GM18526 (cell line): ENCODE measurements around the gene ZC3H7A.

Experiments
- POLR2A ChIP-seq: IDR thresholded peaks from 3 replicates; pipeline ENCODE4 v1.6.1; 2011; ENCODE audit not compliant: insufficient read length; ENCODE audit errors: extremely low read depth

Gene ZC3H7A

DNA sequence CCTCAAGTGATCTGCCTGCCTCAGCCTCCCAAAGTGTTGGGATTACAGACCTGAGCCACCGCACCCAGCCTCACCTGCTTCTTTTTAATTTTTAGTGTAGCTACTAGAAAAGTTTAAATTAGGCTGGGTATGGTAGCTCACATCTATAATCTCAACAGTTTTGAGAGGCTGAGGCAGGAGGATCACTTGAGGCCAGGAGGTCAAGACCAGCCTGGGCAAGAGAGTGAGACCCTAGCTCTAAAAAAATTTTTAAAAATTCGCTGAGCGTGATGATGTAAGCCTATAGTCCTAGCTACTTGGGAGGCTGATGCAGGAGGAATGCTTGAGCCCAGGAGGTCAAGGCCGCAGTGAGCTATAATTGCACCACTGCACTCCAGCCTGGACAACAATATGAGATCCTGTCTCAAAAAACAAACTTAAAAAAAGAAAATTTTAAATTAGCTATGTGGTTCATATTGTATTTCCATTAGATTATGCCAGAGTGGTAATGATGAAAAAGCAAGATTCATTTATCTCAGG, 89.3 kb downstream of the ZC3H7A start:
- TF ChIP-seq POLR2A = no peak

DNA sequence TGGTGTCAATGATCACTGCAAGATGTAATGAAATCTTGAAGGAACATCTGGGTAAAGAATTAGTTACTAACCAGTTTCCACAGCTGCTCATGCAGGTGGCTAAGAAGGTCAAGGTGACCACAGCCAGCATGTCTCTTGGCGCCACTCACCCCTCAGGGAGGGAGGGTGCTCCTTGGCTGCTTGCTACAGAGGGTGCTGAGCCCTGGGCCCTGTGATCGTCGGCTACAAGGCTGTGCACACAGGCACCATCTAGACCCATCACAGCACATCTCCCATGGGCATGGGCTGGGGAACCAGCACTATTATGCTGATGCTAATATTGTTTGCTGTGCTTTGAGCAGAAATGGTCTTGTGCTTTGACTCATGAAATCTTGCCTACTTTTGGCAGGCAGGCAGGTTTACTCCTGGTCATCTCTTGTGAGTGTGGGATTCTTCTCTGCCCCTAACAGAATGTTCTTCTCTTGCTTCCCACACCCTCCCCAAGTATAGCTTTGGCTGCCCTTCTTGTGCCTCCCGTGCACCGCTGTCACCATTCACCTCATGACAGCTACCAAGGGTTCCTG, 90.8 kb downstream of the ZC3H7A start:
- peak; percentile 21 for TF ChIP-seq POLR2A

- no peak for TF ChIP-seq POLR2A
Measured at GRCh38 chr16:11705311-11706025, 91.6 kb downstream of the ZC3H7A start.
